Activated CD4-positive, alpha-beta T cell treated with anti-CD3 and anti-CD28 coated beads, Interleukin-2, amount 50 U/mL, for 1 hour (primary cell): ENCODE data around the gene POLR2M.
A peak's percentile ranks its signal among the peaks of the same experiment; 100 is the strongest.

ENCODE experiments used
- DNase-seq: peaks from one replicate; pipeline ENCODE4 v3.0.0-alpha.2; 2020

Gene POLR2M

GRCh38 chr15:57706405-57707209 lies at the start of gene POLR2M:
TSS of gene POLR2M (plus strand) at chr15:57706714. CDS start at chr15:57706843, 129 bp downstream.
- peak; percentile 86 for DNase-seq

- no peak for DNase-seq
Observed at GRCh38 chr15:57657619-57658018, 48.9 kb upstream of the POLR2M start.

GRCh38 chr15:57662091-57662744 lies 44.3 kb upstream of the POLR2M start:
- DNase-seq: no peak

GRCh38 chr15:57662802-57663201 lies 43.7 kb upstream of the POLR2M start:
- no peak for DNase-seq

GRCh38 chr15:57663262-57663661 lies 43.3 kb upstream of the POLR2M start:
- no peak for DNase-seq

GRCh38 chr15:57665194-57665593 lies 41.3 kb upstream of the POLR2M start:
- no peak for DNase-seq

- no peak for DNase-seq
Observed at GRCh38 chr15:57665939-57666338, 40.6 kb upstream of the POLR2M start.

- no peak for DNase-seq
Observed at GRCh38 chr15:57667171-57667849, 39.2 kb upstream of the POLR2M start.

GRCh38 chr15:57668016-57668415 lies 38.5 kb upstream of the POLR2M start:
- DNase-seq: no peak

- no peak for DNase-seq
Observed at GRCh38 chr15:57671636-57672035, 34.9 kb upstream of the POLR2M start.

- DNase-seq: no peak
Observed at GRCh38 chr15:57675481-57676181, 30.9 kb upstream of the POLR2M start.

GRCh38 chr15:57676585-57676984 lies 29.9 kb upstream of the POLR2M start:
- DNase-seq: no peak

- no peak for DNase-seq
Observed at GRCh38 chr15:57677204-57677603, 29.3 kb upstream of the POLR2M start.

GRCh38 chr15:57680021-57680420 lies 26.5 kb upstream of the POLR2M start:
- no peak for DNase-seq

- DNase-seq: no peak
Observed at GRCh38 chr15:57681011-57681410, 25.5 kb upstream of the POLR2M start.

GRCh38 chr15:57683481-57683880 lies 23.0 kb upstream of the POLR2M start:
- no peak for DNase-seq

- no peak for DNase-seq
Observed at GRCh38 chr15:57684491-57685151, 21.9 kb upstream of the POLR2M start.

- no peak for DNase-seq
Observed at GRCh38 chr15:57685306-57686095, 21.0 kb upstream of the POLR2M start.

- no peak for DNase-seq
Observed at GRCh38 chr15:57686657-57687056, 19.9 kb upstream of the POLR2M start.

- no peak for DNase-seq
Observed at GRCh38 chr15:57690341-57690966, 16.1 kb upstream of the POLR2M start.

GRCh38 chr15:57691082-57691481 lies 15.4 kb upstream of the POLR2M start:
- DNase-seq: no peak
